Measurements from ENCODE around the gene DIAPH3. TPM values are rescaled to one million over a fixed set of nuclear protein-coding genes. Genes with fewer than 3 reads are reported as not detected.
"Not testable (repeated sequence)": the region's sequence is repeated elsewhere in the genome, so short reads cannot be mapped to it uniquely, and the experiment has no call there.

The DIAPH3 gene
- total RNA-seq, 2 donors from 2014 or later: 0.35 to 1.1 TPM

- no peaks in the 10 kb centered on the region for H3K27me3 ChIP-seq
- no peaks in the 10 kb centered on the region for H3K9me3 ChIP-seq
- no peak for DNase-seq (ENCODE audit: low spot score)
- no peak for TF ChIP-seq CTCF (IDR thresholded peaks at IDR 0.05)
- no peak overlapping the region for H3K27ac ChIP-seq
- H3K4me3 ChIP-seq: no peak overlapping the region
- H3K4me1 ChIP-seq: no peaks in the 10 kb centered on the region
- no peaks in the 10 kb centered on the region for H3K36me3 ChIP-seq
These were observed 115.8 kb downstream of the DIAPH3 start for GRCh38 chr13:60047918-60048317.

GRCh38 chr13:60044321-60044720, 119.4 kb downstream of the DIAPH3 start:
- H3K9me3 ChIP-seq: no peaks in the 10 kb centered on the region
- DNase-seq (ENCODE audit: low spot score): no peak
- no peak overlapping the region for H3K27ac ChIP-seq

GRCh38 chr13:60043262-60043661, 120.5 kb downstream of the DIAPH3 start:
- H3K4me3 ChIP-seq: no peak overlapping the region
- H3K27ac ChIP-seq: no peak overlapping the region
- H3K9me3 ChIP-seq: no peaks in the 10 kb centered on the region
- no peaks in the 10 kb centered on the region for H3K4me1 ChIP-seq
- no peak for DNase-seq (ENCODE audit: low spot score)
- no peaks in the 10 kb centered on the region for H3K36me3 ChIP-seq
- no peaks in the 10 kb centered on the region for H3K27me3 ChIP-seq
- TF ChIP-seq CTCF (IDR thresholded peaks at IDR 0.05): no peak

More at GRCh38 chr13:60044321-60044720, 119.4 kb downstream of the DIAPH3 start:
- Histone ChIP-seq H3K4me1 (no peaks in the 10 kb centered on the region), H3K36me3 (no peaks in the 10 kb centered on the region), H3K4me3 (no peak overlapping the region), H3K27me3 (no peaks in the 10 kb centered on the region)
- no peak for TF ChIP-seq CTCF (IDR thresholded peaks at IDR 0.05)

GRCh38 chr13:60040668-60041067, 123.1 kb downstream of the DIAPH3 start:
- DNase-seq (ENCODE audit: low spot score); H3K4me3 ChIP-seq; H3K4me1 ChIP-seq; H3K9me3 ChIP-seq; H3K27me3 ChIP-seq; H3K36me3 ChIP-seq; H3K27ac ChIP-seq: not testable (repeated sequence)

- H3K27ac ChIP-seq: no peak overlapping the region
- TF ChIP-seq CTCF (IDR thresholded peaks at IDR 0.05): no peak
- H3K4me3 ChIP-seq: no peak overlapping the region
- H3K36me3 ChIP-seq: no peaks in the 10 kb centered on the region
- no peak for DNase-seq (ENCODE audit: low spot score)
- H3K9me3 ChIP-seq: no peaks in the 10 kb centered on the region
- H3K4me1 ChIP-seq: no peaks in the 10 kb centered on the region
- H3K27me3 ChIP-seq: no peaks in the 10 kb centered on the region
These were observed 127.9 kb downstream of the DIAPH3 start for GRCh38 chr13:60035874-60036273.

- DNase-seq (ENCODE audit: low spot score): no peak
- Histone ChIP-seq H3K4me3 (no peak overlapping the region), H3K27me3 (no peaks in the 10 kb centered on the region), H3K36me3 (no peaks in the 10 kb centered on the region), H3K4me1 (no peaks in the 10 kb centered on the region), H3K9me3 (no peaks in the 10 kb centered on the region), H3K27ac (no peak overlapping the region)
- TF ChIP-seq CTCF (IDR thresholded peaks at IDR 0.05): no peak
These were observed 130.9 kb downstream of the DIAPH3 start for GRCh38 chr13:60032851-60033250.

Measured in right atrium auricular region (tissue), 2 donors.